Measurements from ENCODE around the gene SPATA7.

- TF ChIP-seq ZNF384 (IDR thresholded peaks at IDR 0.05) (no peak), BHLHE40 (IDR thresholded peaks at IDR 0.05; ENCODE audit: borderline replicate concordance) (no peak), SP1 (IDR thresholded peaks at IDR 0.05) (no peak), ELF4 (IDR thresholded peaks at IDR 0.05) (no peak), L3MBTL2 (conservative IDR thresholded peaks at IDR 0.05) (no peak), FOXM1 (IDR thresholded peaks at IDR 0.05; ENCODE audit: borderline replicate concordance) (no peak), FOXA1 (IDR thresholded peaks at IDR 0.05) (no peak), ARNT (IDR thresholded peaks at IDR 0.05) (no peak), NFRKB (IDR thresholded peaks at IDR 0.05) (no peak), LEF1 (IDR thresholded peaks at IDR 0.05; ENCODE audit: borderline replicate concordance) (no peak)
Observed at GRCh38 chr14:88417594-88417993, 32.1 kb downstream of the SPATA7 start.
